H9 (cell line): ENCODE measurements around the gene SRRT. TPM values are rescaled to one million over a fixed set of nuclear protein-coding genes. Genes with fewer than 3 reads are reported as not detected.

Source experiments
- DNase-seq: peaks from one replicate; pipeline ENCODE4 v3.0.0-alpha.2; 2017
- H2AFZ ChIP-seq: one replicate; pipeline ENCODE4 v1.6.1; 2013; ENCODE audit warnings: mild to moderate bottlenecking, low read length, control low read depth, moderate library complexity
- H2AK5ac ChIP-seq: 2 replicates; pipeline ENCODE4 v1.6.1; 2013; ENCODE audit warnings: low read length, control low read depth, mixed read lengths; ENCODE audit not compliant: insufficient read length
- H2BK120ac ChIP-seq: one replicate; pipeline ENCODE4 v1.6.1; 2013; ENCODE audit warnings: low read depth, mild to moderate bottlenecking, low read length, control low read depth, inconsistent platforms; ENCODE audit not compliant: poor library complexity, severe bottlenecking
- H2BK12ac ChIP-seq: 2 replicates; pipeline ENCODE4 v1.6.1; 2013; ENCODE audit warnings: low read length, control low read depth, mixed read lengths, low read depth; ENCODE audit not compliant: insufficient read length
- H2BK15ac ChIP-seq: 2 replicates; pipeline ENCODE4 v1.6.1; 2013; ENCODE audit warnings: low read depth, low read length, control low read depth
- H2BK20ac ChIP-seq: one replicate; pipeline ENCODE4 v1.6.1; 2013; ENCODE audit warnings: low read depth, mild to moderate bottlenecking, low read length, control low read depth, inconsistent platforms; ENCODE audit not compliant: poor library complexity, severe bottlenecking
- H2BK5ac ChIP-seq: 2 replicates; pipeline ENCODE4 v1.6.1; 2013; ENCODE audit warnings: low read length, control low read depth, mixed read lengths; ENCODE audit not compliant: insufficient read length
- H3K14ac ChIP-seq: 2 replicates; pipeline ENCODE4 v1.6.1; 2013; ENCODE audit warnings: low read length, control low read depth; ENCODE audit not compliant: insufficient read depth
- H3K18ac ChIP-seq: 2 replicates; pipeline ENCODE4 v1.6.1; 2013; ENCODE audit warnings: low read depth, mild to moderate bottlenecking, mixed read lengths, low read length, control low read depth; ENCODE audit not compliant: insufficient read length
- H3K23ac ChIP-seq: 2 replicates; pipeline ENCODE4 v1.6.1; 2013; ENCODE audit warnings: low read length, control low read depth, mixed read lengths, low read depth; ENCODE audit not compliant: insufficient read length
- H3K23me2 ChIP-seq: 2 replicates; pipeline ENCODE4 v1.6.1; 2013; ENCODE audit warnings: low read depth, mild to moderate bottlenecking, mixed read lengths, low read length, control low read depth; ENCODE audit not compliant: insufficient read length, poor library complexity, severe bottlenecking
- H3K27ac ChIP-seq: 2 replicates; pipeline ENCODE4 v1.5.1; 2013; ENCODE audit warnings: low read length, control low read depth, mixed read lengths, low read depth; ENCODE audit not compliant: insufficient read length
- H3K27me3 ChIP-seq: 2 replicates; pipeline ENCODE4 v1.6.1; 2013; ENCODE audit warnings: low read length, control low read depth, inconsistent platforms; ENCODE audit not compliant: insufficient read depth
- H3K4ac ChIP-seq: 2 replicates; pipeline ENCODE4 v1.6.1; 2013; ENCODE audit warnings: low read depth, mild to moderate bottlenecking, control low read depth, inconsistent platforms, low read length, moderate library complexity
- H3K4me1 ChIP-seq: 2 replicates; pipeline ENCODE4 v1.6.1; 2013; ENCODE audit warnings: low read length, control low read depth, inconsistent platforms; ENCODE audit not compliant: insufficient read depth
- H3K4me2 ChIP-seq: 2 replicates; pipeline ENCODE4 v1.6.1; 2013; ENCODE audit warnings: low read length, control low read depth, mixed read lengths; ENCODE audit not compliant: insufficient read length, insufficient read depth
- H3K56ac ChIP-seq: 2 replicates; pipeline ENCODE4 v1.6.1; 2013; ENCODE audit warnings: low read depth, mild to moderate bottlenecking, mixed read lengths, low read length, control low read depth; ENCODE audit not compliant: insufficient read length
- H3K79me1 ChIP-seq: 2 replicates; pipeline ENCODE4 v1.6.1; 2013; ENCODE audit warnings: low read depth, mild to moderate bottlenecking, moderate library complexity, low read length, control low read depth, inconsistent platforms; ENCODE audit not compliant: insufficient read depth, poor library complexity, severe bottlenecking
- H3K79me2 ChIP-seq: 2 replicates; pipeline ENCODE4 v1.6.1; 2013; ENCODE audit warnings: low read length, control low read depth, inconsistent platforms; ENCODE audit not compliant: insufficient read depth
- H3K9ac ChIP-seq: 2 replicates; pipeline ENCODE4 v1.6.1; 2013; ENCODE audit warnings: low read length, control low read depth, mixed read lengths; ENCODE audit not compliant: insufficient read length; ENCODE audit errors: extremely low read depth
- H3K9me3 ChIP-seq: one replicate; pipeline ENCODE4 v1.6.1; 2013; ENCODE audit warnings: low read depth, low read length, inconsistent platforms; ENCODE audit not compliant: control insufficient read depth
- H3T11ph ChIP-seq: one replicate; pipeline ENCODE4 v1.6.1; 2013; ENCODE audit warnings: mild to moderate bottlenecking, low read length, control low read depth, inconsistent platforms
- H4K20me1 ChIP-seq: one replicate; pipeline ENCODE4 v1.6.1; 2013; ENCODE audit not compliant: control insufficient read depth, insufficient read length, insufficient read depth
- H4K5ac ChIP-seq: 2 replicates; pipeline ENCODE4 v1.6.1; 2013; ENCODE audit warnings: low read depth, mild to moderate bottlenecking, mixed read lengths, low read length, control low read depth; ENCODE audit not compliant: insufficient read length
- H4K8ac ChIP-seq: replicated peaks from 2 replicates; pipeline ENCODE4 v1.6.1; 2013; ENCODE audit warnings: low read length, control low read depth, mixed read lengths, low read depth; ENCODE audit not compliant: insufficient read length
- H4K91ac ChIP-seq: 2 replicates; pipeline ENCODE4 v1.6.1; 2013; ENCODE audit warnings: low read depth, mild to moderate bottlenecking, moderate library complexity, mixed read lengths, low read length, control low read depth; ENCODE audit not compliant: insufficient read length
- H3K27ac Mint-ChIP-seq, 3 experiments: 2 replicates in 2 of 3; 3 replicates in 1 of 3; pipeline ENCODE4 v1.8.0; 2020 to 2021; ENCODE audit warnings: mixed read lengths in 3 of 3, mild to moderate bottlenecking in 1 of 3, moderate library complexity in 1 of 3
- H3K27me3 Mint-ChIP-seq: 2 replicates; pipeline ENCODE4 v1.8.0; 2021; ENCODE audit warnings: low read depth, mild to moderate bottlenecking, moderate library complexity, mixed read lengths
- H3K36me3 Mint-ChIP-seq, 3 experiments: 2 replicates in 2 of 3; 3 replicates in 1 of 3; pipeline ENCODE4 v1.8.0; 2020 to 2021; ENCODE audit warnings: low read depth in 3 of 3, mixed read lengths in 3 of 3; ENCODE audit not compliant: insufficient read depth in 1 of 3
- H3K4me1 Mint-ChIP-seq, 2 experiments: 2 replicates each; pipeline ENCODE4 v1.8.0; 2020; ENCODE audit warnings: mixed read lengths in 2 of 2
- H3K4me3 Mint-ChIP-seq, 2 experiments: 2 replicates in 1 of 2; 3 replicates in 1 of 2; pipeline ENCODE4 v1.8.0; 2020 to 2021; ENCODE audit warnings: mild to moderate bottlenecking in 2 of 2, mixed read lengths in 2 of 2, moderate library complexity in 1 of 2
- H3K9me3 Mint-ChIP-seq, 2 experiments: 2 replicates in 1 of 2; 3 replicates in 1 of 2; pipeline ENCODE4 v1.8.0; 2020; ENCODE audit warnings: mild to moderate bottlenecking in 2 of 2, mixed read lengths in 2 of 2, moderate library complexity in 1 of 2
- WGBS: extraction: QIAGEN DNeasy Blood & Tissue Kit; methylation state at CpG from one replicate; pipeline ENCODE4 v1.1.7; 2013; ENCODE audit warnings: missing lambda C conversion rate, low lambda C conversion rate, mixed read lengths; ENCODE audit not compliant: insufficient read length; ENCODE audit errors: extremely low coverage; 5-methylcytosine and 5-hydroxymethylcytosine counted together
- total RNA-seq: library from RNA; stranded (reverse); gene quantifications from 2 replicates; pipeline ENCODE4 v1.2.1, GENCODE V29; 2021
- TF ChIP-seq, protein P1 (sequence below): fragments of 200-600 bp; sonication (generic); conservative IDR thresholded peaks from 3 replicates; pipeline ENCODE4 v1.8.0; 2021; ENCODE audit warnings: antibody characterized with exemption, mild to moderate bottlenecking

SRRT gene
- total RNA-seq, 1 experiment from 2014 or later: 373 TPM

DNA sequence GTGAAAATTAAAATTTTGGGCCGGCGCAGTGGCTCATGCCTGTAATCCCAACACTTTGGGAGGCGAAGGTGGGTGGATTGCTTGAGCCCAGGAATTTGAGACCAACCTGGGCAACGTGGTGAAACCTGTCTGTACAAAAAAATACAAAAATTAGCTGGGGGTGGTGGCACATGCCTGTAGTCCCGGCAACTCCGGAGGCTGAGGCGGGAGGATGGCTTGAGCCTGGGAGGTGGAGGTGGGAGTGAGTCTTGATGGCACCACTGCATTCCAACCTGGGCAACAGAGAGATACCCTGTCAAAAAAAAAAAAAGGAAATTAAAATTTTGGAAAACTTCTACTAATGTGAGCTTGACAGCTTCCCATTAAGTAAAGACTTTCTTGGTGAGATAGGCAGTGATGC is 3.1 kb downstream of the SRRT start:
- Histone ChIP-seq H3K4ac (no peak overlapping the region), H3T11ph (no peak overlapping the region), H3K4me2 (no peak overlapping the region), H3K23ac (no peak overlapping the region), H4K20me1 (no peaks in the 10 kb centered on the region), H3K18ac (no peak overlapping the region), H3K9ac (no peak overlapping the region), H3K79me1 (peaks cover 6% of the 10 kb centered on the region), H2BK20ac (no peak overlapping the region), H3K79me2 (peaks cover 37% of the 10 kb centered on the region; the same call in 1 of the 2 replicates), H3K27me3 (no peaks in the 10 kb centered on the region), H2BK15ac (no peak overlapping the region), H3K4me1 (no peaks in the 10 kb centered on the region; the same call in 1 of the 2 replicates), H3K27ac (no peak overlapping the region), H3K9me3 (no peaks in the 10 kb centered on the region), H3K56ac (no peak overlapping the region), H4K8ac (no peak overlapping the region), H2BK5ac (no peak overlapping the region), H2BK120ac (no peak overlapping the region), H3K23me2 (peaks cover 5% of the 10 kb centered on the region), H2AFZ (no peak overlapping the region), H4K91ac (no peak overlapping the region), H2AK5ac (no peak overlapping the region), H4K5ac (no peak overlapping the region), H3K14ac (no peak overlapping the region), H2BK12ac (no peak overlapping the region)
- no CpG with 5 or more reads among the region's 7 CpGs for WGBS
- H3K36me3 Mint-ChIP-seq: peaks cover 63 to 95% (median 91%) of the 10 kb centered on the region in 3 experiments; a peak in 6 of 7 replicates
- H3K27me3 Mint-ChIP-seq: no peaks in the 10 kb centered on the region; the same call in 1 of the 2 replicates
- H3K4me1 Mint-ChIP-seq: peaks cover 28 to 32% of the 10 kb centered on the region in 2 experiments
- no peak overlapping the region for H3K27ac Mint-ChIP-seq
- TF ChIP-seq, protein P1, sequence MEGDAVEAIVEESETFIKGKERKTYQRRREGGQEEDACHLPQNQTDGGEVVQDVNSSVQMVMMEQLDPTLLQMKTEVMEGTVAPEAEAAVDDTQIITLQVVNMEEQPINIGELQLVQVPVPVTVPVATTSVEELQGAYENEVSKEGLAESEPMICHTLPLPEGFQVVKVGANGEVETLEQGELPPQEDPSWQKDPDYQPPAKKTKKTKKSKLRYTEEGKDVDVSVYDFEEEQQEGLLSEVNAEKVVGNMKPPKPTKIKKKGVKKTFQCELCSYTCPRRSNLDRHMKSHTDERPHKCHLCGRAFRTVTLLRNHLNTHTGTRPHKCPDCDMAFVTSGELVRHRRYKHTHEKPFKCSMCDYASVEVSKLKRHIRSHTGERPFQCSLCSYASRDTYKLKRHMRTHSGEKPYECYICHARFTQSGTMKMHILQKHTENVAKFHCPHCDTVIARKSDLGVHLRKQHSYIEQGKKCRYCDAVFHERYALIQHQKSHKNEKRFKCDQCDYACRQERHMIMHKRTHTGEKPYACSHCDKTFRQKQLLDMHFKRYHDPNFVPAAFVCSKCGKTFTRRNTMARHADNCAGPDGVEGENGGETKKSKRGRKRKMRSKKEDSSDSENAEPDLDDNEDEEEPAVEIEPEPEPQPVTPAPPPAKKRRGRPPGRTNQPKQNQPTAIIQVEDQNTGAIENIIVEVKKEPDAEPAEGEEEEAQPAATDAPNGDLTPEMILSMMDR: no peak
- no peak for DNase-seq
- peak overlapping the region in 1 of 2 experiments; percentile 32; a peak in 2 of 5 replicates for H3K4me3 Mint-ChIP-seq
- no peaks in the 10 kb centered on the region for H3K9me3 Mint-ChIP-seq
